Measurements from ENCODE around the gene ADAMTS9. TPM values are rescaled to one million over a fixed set of nuclear protein-coding genes. Genes with fewer than 3 reads are reported as not detected.

ADAMTS9 gene
- total and polyA plus RNA-seq, 11 donors: 11.3 to 74.4 (median 18.8) TPM

DNA sequence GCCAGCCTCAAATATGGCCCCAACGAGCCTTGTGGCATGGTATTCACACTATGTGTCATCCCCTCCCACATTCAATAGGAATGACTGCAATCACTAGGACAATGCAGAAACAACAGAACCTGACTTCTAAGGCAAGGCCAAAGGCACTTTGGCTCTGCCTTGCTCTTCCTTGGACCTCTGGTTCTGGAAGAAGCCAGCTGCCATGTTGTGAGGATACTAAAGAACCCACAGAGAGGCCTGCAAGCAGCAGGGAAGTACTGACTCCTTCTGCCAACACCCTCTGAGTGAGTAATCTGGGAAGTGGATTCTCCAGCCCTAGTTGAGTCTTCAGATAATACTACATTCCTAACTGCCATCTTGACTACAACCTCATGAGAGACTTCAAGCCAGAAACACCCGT lies 64.7 kb downstream of the ADAMTS9 start:
- TF ChIP-seq, protein P1, sequence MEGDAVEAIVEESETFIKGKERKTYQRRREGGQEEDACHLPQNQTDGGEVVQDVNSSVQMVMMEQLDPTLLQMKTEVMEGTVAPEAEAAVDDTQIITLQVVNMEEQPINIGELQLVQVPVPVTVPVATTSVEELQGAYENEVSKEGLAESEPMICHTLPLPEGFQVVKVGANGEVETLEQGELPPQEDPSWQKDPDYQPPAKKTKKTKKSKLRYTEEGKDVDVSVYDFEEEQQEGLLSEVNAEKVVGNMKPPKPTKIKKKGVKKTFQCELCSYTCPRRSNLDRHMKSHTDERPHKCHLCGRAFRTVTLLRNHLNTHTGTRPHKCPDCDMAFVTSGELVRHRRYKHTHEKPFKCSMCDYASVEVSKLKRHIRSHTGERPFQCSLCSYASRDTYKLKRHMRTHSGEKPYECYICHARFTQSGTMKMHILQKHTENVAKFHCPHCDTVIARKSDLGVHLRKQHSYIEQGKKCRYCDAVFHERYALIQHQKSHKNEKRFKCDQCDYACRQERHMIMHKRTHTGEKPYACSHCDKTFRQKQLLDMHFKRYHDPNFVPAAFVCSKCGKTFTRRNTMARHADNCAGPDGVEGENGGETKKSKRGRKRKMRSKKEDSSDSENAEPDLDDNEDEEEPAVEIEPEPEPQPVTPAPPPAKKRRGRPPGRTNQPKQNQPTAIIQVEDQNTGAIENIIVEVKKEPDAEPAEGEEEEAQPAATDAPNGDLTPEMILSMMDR (IDR thresholded peaks at IDR 0.05): no peak
- H3K36me3 ChIP-seq: peaks cover 3 to 81% (median 50%) of the 10 kb centered on the region in 9 donors
- H3K27ac ChIP-seq: no peak overlapping the region
- H3K9me3 ChIP-seq: no peaks in the 10 kb centered on the region
- DNase-seq (no peak), ATAC-seq (no peak)
- WGBS, 4 donors: 40 to 93% (median 61%) methylated on average over 2 of the region's 2 CpGs
- intact Hi-C loops (cut with DNase I): no loop called here
- peaks cover 0 to 8% (median 0%) of the 10 kb centered on the region in 12 donors for H3K4me1 ChIP-seq
- H3K27me3 ChIP-seq: no peaks in the 10 kb centered on the region
- no peak overlapping the region for H3K4me3 ChIP-seq

GRCh38 chr3:64621726-64622395 lies 65.9 kb downstream of the ADAMTS9 start:
- intact Hi-C loops (cut with DNase I): no loop called here
- Histone ChIP-seq H3K4me3 (no peak overlapping the region), H3K27ac (no peak overlapping the region), H3K27me3 (no peaks in the 10 kb centered on the region), H3K4me1 (peaks cover 0 to 12% (median 0%) of the 10 kb centered on the region in 12 donors), H3K36me3 (peaks cover 3 to 70% (median 46%) of the 10 kb centered on the region in 9 donors), H3K9me3 (no peaks in the 10 kb centered on the region)
- WGBS, 4 donors: 94 to 98% (median 96%) methylated on average over 8 of the region's 8 CpGs
- TF ChIP-seq POLR2A (IDR thresholded peaks at IDR 0.05): no peak
- ATAC-seq: no peak
- no peak for DNase-seq

DNA sequence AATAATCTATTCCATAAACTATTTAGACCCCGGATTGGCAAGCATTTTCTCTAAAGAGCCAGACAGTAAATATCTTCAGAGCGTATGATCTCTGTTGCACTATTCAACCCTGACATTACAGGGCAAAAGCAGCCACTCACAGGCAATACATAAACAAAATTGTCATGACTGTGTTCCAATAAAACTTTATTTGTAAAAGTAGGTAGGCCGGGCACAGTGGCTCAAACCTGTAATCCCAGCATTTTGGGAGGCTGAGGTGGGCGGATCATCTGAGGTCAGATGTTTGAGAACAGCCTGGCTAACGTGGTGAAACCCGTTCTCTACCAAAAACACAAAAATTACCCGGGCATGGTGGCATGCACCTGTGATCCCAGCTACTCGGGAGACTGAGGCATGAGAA lies 66.5 kb downstream of the ADAMTS9 start:
- 95 to 99% (median 97%) methylated on average over 8 of the region's 8 CpGs for WGBS, 4 donors
- peaks cover 0 to 16% (median 3%) of the 10 kb centered on the region in 12 donors for H3K4me1 ChIP-seq
- no peaks in the 10 kb centered on the region for H3K27me3 ChIP-seq
- DNase-seq: no peak
- TF ChIP-seq, protein P1 (IDR thresholded peaks at IDR 0.05): no peak
- TF ChIP-seq POLR2A (IDR thresholded peaks at IDR 0.05): no peak
- peaks cover 3 to 65% (median 40%) of the 10 kb centered on the region in 9 donors for H3K36me3 ChIP-seq
- no peaks in the 10 kb centered on the region for H3K9me3 ChIP-seq
- intact Hi-C loops (cut with DNase I): no loop called here
- no peak overlapping the region for H3K27ac ChIP-seq
- H3K4me3 ChIP-seq: no peak overlapping the region
- ATAC-seq: no peak

DNA sequence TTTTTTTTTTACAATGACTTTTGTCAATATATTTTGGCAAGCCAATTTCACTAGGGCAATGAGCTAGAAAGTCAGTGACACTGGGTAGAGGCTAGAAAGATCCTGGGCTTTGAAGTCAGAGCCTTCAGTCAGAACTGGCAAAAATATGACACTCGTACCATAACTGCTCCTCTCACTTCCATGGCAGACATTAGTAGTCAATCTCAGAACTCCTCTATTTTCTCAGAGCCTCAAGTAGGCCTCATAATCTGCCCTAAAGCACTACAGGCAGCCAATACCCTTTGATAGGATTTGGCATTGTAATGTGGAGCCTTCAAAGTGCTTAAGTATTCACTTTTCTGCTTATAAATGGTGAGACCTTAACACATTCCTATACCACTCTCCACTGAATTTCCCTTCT lies 67.8 kb downstream of the ADAMTS9 start:
- peak overlapping the region in 1 of 12 donors; percentile 40 for H3K27ac ChIP-seq
- 75 to 88% (median 84%) methylated on average over 1 of the region's 1 CpG for WGBS, 4 donors

More for the DNA sequence above, 67.8 kb downstream of the ADAMTS9 start:
- intact Hi-C loops (cut with DNase I): no loop called here
- ATAC-seq: no peak
- no peak for DNase-seq
- Histone ChIP-seq H3K9me3 (no peaks in the 10 kb centered on the region), H3K27me3 (no peaks in the 10 kb centered on the region), H3K36me3 (peaks cover 3 to 66% (median 30%) of the 10 kb centered on the region in 9 donors), H3K4me3 (no peak overlapping the region), H3K4me1 (peaks cover 0 to 26% (median 11%) of the 10 kb centered on the region in 12 donors)
- TF ChIP-seq, protein P1 (IDR thresholded peaks at IDR 0.05): no peak
- no peak for TF ChIP-seq POLR2A (IDR thresholded peaks at IDR 0.05)

All from heart left ventricle (tissue), 16 donors.